ENCODE data around the gene CDC14B.

- TF ChIP-seq EZH2 (IDR thresholded peaks at IDR 0.05) (no peak), CTCF (IDR thresholded peaks at IDR 0.05) (no peak)
These were observed 103.8 kb downstream of the CDC14B start for GRCh38 chr9:96515621-96516470.
